ENCODE results near the gene PPM1A. TPM values are rescaled to one million over a fixed set of nuclear protein-coding genes. Genes with fewer than 3 reads are reported as not detected.
A peak's percentile ranks its signal among the peaks of the same experiment; 100 is the strongest.

Gene PPM1A
- polyA plus RNA-seq, 2 donors, result 21.3 to 25.4 TPM

- Histone ChIP-seq H3K4me1 (ENCODE audit: control insufficient read depth in 2 of 2, insufficient read depth in 2 of 2, low read length in 1 of 2) (no peaks in the 10 kb centered on the region), H3K9me3 (ENCODE audit: control insufficient read depth in 2 of 2, insufficient read depth in 1 of 2, low read depth in 1 of 2, low read length in 1 of 2) (no peaks in the 10 kb centered on the region), H3K4me3 (ENCODE audit: low read depth in 1 of 2, low read length in 2 of 2) (no peak overlapping the region), H3K27me3 (ENCODE audit: control insufficient read depth in 1 of 2, insufficient read depth in 2 of 2, low read length in 2 of 2) (no peaks in the 10 kb centered on the region), H3K36me3 (ENCODE audit: control insufficient read depth in 2 of 2, insufficient read depth in 2 of 2, low read length in 1 of 2) (no peaks in the 10 kb centered on the region), H3K27ac (ENCODE audit: low read depth in 2 of 2, low read length in 1 of 2) (no peak overlapping the region)
- 84 to 91% methylated on average over 5 of the region's 5 CpGs for WGBS, 2 donors
These were observed 36.3 kb upstream of the PPM1A start for GRCh38 chr14:60212503-60213371.

- no peaks in the 10 kb centered on the region for H3K27me3 ChIP-seq (ENCODE audit: control insufficient read depth in 1 of 2, insufficient read depth in 2 of 2, low read length in 2 of 2)
- H3K27ac ChIP-seq (ENCODE audit: low read depth in 2 of 2, low read length in 1 of 2), result no peak overlapping the region
- WGBS, 2 donors, result 70 to 83% methylated on average over 3 of the region's 3 CpGs
- H3K4me3 ChIP-seq (ENCODE audit: low read depth in 1 of 2, low read length in 2 of 2), result no peak overlapping the region
- no peaks in the 10 kb centered on the region for H3K36me3 ChIP-seq (ENCODE audit: control insufficient read depth in 2 of 2, insufficient read depth in 2 of 2, low read length in 1 of 2)
- H3K9me3 ChIP-seq (ENCODE audit: control insufficient read depth in 2 of 2, insufficient read depth in 1 of 2, low read depth in 1 of 2, low read length in 1 of 2), result no peaks in the 10 kb centered on the region
- H3K4me1 ChIP-seq (ENCODE audit: control insufficient read depth in 2 of 2, insufficient read depth in 2 of 2, low read length in 1 of 2), result no peaks in the 10 kb centered on the region
These were observed 35.0 kb upstream of the PPM1A start for GRCh38 chr14:60214003-60214402.

- 26 to 46% methylated on average over 1 of the region's 1 CpG for WGBS, 2 donors
- Histone ChIP-seq H3K27ac (ENCODE audit: low read depth in 2 of 2, low read length in 1 of 2) (no peak overlapping the region), H3K4me3 (ENCODE audit: low read depth in 1 of 2, low read length in 2 of 2) (no peak overlapping the region), H3K4me1 (ENCODE audit: control insufficient read depth in 2 of 2, insufficient read depth in 2 of 2, low read length in 1 of 2) (no peaks in the 10 kb centered on the region), H3K36me3 (ENCODE audit: control insufficient read depth in 2 of 2, insufficient read depth in 2 of 2, low read length in 1 of 2) (no peaks in the 10 kb centered on the region), H3K9me3 (ENCODE audit: control insufficient read depth in 2 of 2, insufficient read depth in 1 of 2, low read depth in 1 of 2, low read length in 1 of 2) (no peaks in the 10 kb centered on the region), H3K27me3 (ENCODE audit: control insufficient read depth in 1 of 2, insufficient read depth in 2 of 2, low read length in 2 of 2) (no peaks in the 10 kb centered on the region)
These were observed 34.5 kb upstream of the PPM1A start for GRCh38 chr14:60214415-60215126.

GRCh38 chr14:60215127-60215444 is 33.9 kb upstream of the PPM1A start:
- Histone ChIP-seq H3K27me3 (ENCODE audit: control insufficient read depth in 1 of 2, insufficient read depth in 2 of 2, low read length in 2 of 2) (no peaks in the 10 kb centered on the region), H3K4me1 (ENCODE audit: control insufficient read depth in 2 of 2, insufficient read depth in 2 of 2, low read length in 1 of 2) (no peaks in the 10 kb centered on the region), H3K27ac (ENCODE audit: low read depth in 2 of 2, low read length in 1 of 2) (no peak overlapping the region), H3K4me3 (ENCODE audit: low read depth in 1 of 2, low read length in 2 of 2) (no peak overlapping the region), H3K9me3 (ENCODE audit: control insufficient read depth in 2 of 2, insufficient read depth in 1 of 2, low read depth in 1 of 2, low read length in 1 of 2) (no peaks in the 10 kb centered on the region), H3K36me3 (ENCODE audit: control insufficient read depth in 2 of 2, insufficient read depth in 2 of 2, low read length in 1 of 2) (no peaks in the 10 kb centered on the region)
- WGBS, 2 donors, result 68 to 71% methylated on average over 2 of the region's 2 CpGs

- H3K27me3 ChIP-seq (ENCODE audit: control insufficient read depth in 1 of 2, insufficient read depth in 2 of 2, low read length in 2 of 2), result no peaks in the 10 kb centered on the region
- H3K36me3 ChIP-seq (ENCODE audit: control insufficient read depth in 2 of 2, insufficient read depth in 2 of 2, low read length in 1 of 2), result no peaks in the 10 kb centered on the region
- H3K4me3 ChIP-seq (ENCODE audit: low read depth in 1 of 2, low read length in 2 of 2), result no peak overlapping the region
- H3K4me1 ChIP-seq (ENCODE audit: control insufficient read depth in 2 of 2, insufficient read depth in 2 of 2, low read length in 1 of 2), result no peaks in the 10 kb centered on the region
- WGBS, 2 donors, result 83 to 84% methylated on average over 4 of the region's 4 CpGs
- H3K9me3 ChIP-seq (ENCODE audit: control insufficient read depth in 2 of 2, insufficient read depth in 1 of 2, low read depth in 1 of 2, low read length in 1 of 2), result no peaks in the 10 kb centered on the region
- no peak overlapping the region for H3K27ac ChIP-seq (ENCODE audit: low read depth in 2 of 2, low read length in 1 of 2)
These were observed 33.3 kb upstream of the PPM1A start for GRCh38 chr14:60215520-60216420.

GRCh38 chr14:60217713-60218112 is 31.3 kb upstream of the PPM1A start:
- Histone ChIP-seq H3K36me3 (ENCODE audit: control insufficient read depth in 2 of 2, insufficient read depth in 2 of 2, low read length in 1 of 2) (no peaks in the 10 kb centered on the region), H3K27ac (ENCODE audit: low read depth in 2 of 2, low read length in 1 of 2) (peak overlapping the region in 1 of 2 donors; percentile 28), H3K27me3 (ENCODE audit: control insufficient read depth in 1 of 2, insufficient read depth in 2 of 2, low read length in 2 of 2) (no peaks in the 10 kb centered on the region), H3K9me3 (ENCODE audit: control insufficient read depth in 2 of 2, insufficient read depth in 1 of 2, low read depth in 1 of 2, low read length in 1 of 2) (no peaks in the 10 kb centered on the region), H3K4me3 (ENCODE audit: low read depth in 1 of 2, low read length in 2 of 2) (no peak overlapping the region), H3K4me1 (ENCODE audit: control insufficient read depth in 2 of 2, insufficient read depth in 2 of 2, low read length in 1 of 2) (no peaks in the 10 kb centered on the region)
- WGBS, 2 donors, result 72 to 79% methylated on average over 3 of the region's 3 CpGs

- Histone ChIP-seq H3K27ac (ENCODE audit: low read depth in 2 of 2, low read length in 1 of 2) (no peak overlapping the region), H3K4me1 (ENCODE audit: control insufficient read depth in 2 of 2, insufficient read depth in 2 of 2, low read length in 1 of 2) (no peaks in the 10 kb centered on the region), H3K27me3 (ENCODE audit: control insufficient read depth in 1 of 2, insufficient read depth in 2 of 2, low read length in 2 of 2) (no peaks in the 10 kb centered on the region), H3K9me3 (ENCODE audit: control insufficient read depth in 2 of 2, insufficient read depth in 1 of 2, low read depth in 1 of 2, low read length in 1 of 2) (no peaks in the 10 kb centered on the region), H3K4me3 (ENCODE audit: low read depth in 1 of 2, low read length in 2 of 2) (no peak overlapping the region), H3K36me3 (ENCODE audit: control insufficient read depth in 2 of 2, insufficient read depth in 2 of 2, low read length in 1 of 2) (no peaks in the 10 kb centered on the region)
- 89 to 91% methylated on average over 1 of the region's 1 CpG for WGBS, 2 donors
These were observed 28.9 kb upstream of the PPM1A start for GRCh38 chr14:60220084-60220483.

GRCh38 chr14:60220917-60221316 is 28.1 kb upstream of the PPM1A start:
- Histone ChIP-seq H3K36me3 (ENCODE audit: control insufficient read depth in 2 of 2, insufficient read depth in 2 of 2, low read length in 1 of 2) (no peaks in the 10 kb centered on the region), H3K27ac (ENCODE audit: low read depth in 2 of 2, low read length in 1 of 2) (no peak overlapping the region), H3K9me3 (ENCODE audit: control insufficient read depth in 2 of 2, insufficient read depth in 1 of 2, low read depth in 1 of 2, low read length in 1 of 2) (no peaks in the 10 kb centered on the region), H3K27me3 (ENCODE audit: control insufficient read depth in 1 of 2, insufficient read depth in 2 of 2, low read length in 2 of 2) (no peaks in the 10 kb centered on the region), H3K4me1 (ENCODE audit: control insufficient read depth in 2 of 2, insufficient read depth in 2 of 2, low read length in 1 of 2) (no peaks in the 10 kb centered on the region), H3K4me3 (ENCODE audit: low read depth in 1 of 2, low read length in 2 of 2) (no peak overlapping the region)
- 88 to 92% methylated on average over 10 of the region's 10 CpGs for WGBS, 2 donors

- Histone ChIP-seq H3K4me3 (ENCODE audit: low read depth in 1 of 2, low read length in 2 of 2) (no peak overlapping the region), H3K4me1 (ENCODE audit: control insufficient read depth in 2 of 2, insufficient read depth in 2 of 2, low read length in 1 of 2) (no peaks in the 10 kb centered on the region), H3K27me3 (ENCODE audit: control insufficient read depth in 1 of 2, insufficient read depth in 2 of 2, low read length in 2 of 2) (no peaks in the 10 kb centered on the region), H3K36me3 (ENCODE audit: control insufficient read depth in 2 of 2, insufficient read depth in 2 of 2, low read length in 1 of 2) (no peaks in the 10 kb centered on the region), H3K9me3 (ENCODE audit: control insufficient read depth in 2 of 2, insufficient read depth in 1 of 2, low read depth in 1 of 2, low read length in 1 of 2) (no peaks in the 10 kb centered on the region), H3K27ac (ENCODE audit: low read depth in 2 of 2, low read length in 1 of 2) (no peak overlapping the region)
These were observed 27.6 kb upstream of the PPM1A start for GRCh38 chr14:60221457-60221856.

Measured in esophagus (tissue), 2 donors.